Psoas muscle (tissue), 8 donors: ENCODE data around the gene KRTAP4-12. TPM values are rescaled to one million over a fixed set of nuclear protein-coding genes. Genes with fewer than 3 reads are reported as not detected.
"Not testable (repeated sequence)": the region's sequence is repeated elsewhere in the genome, so short reads cannot be mapped to it uniquely, and the experiment has no call there.

Experiments
- ATAC-seq, 4 donors: fragments of 200-7000 bp; cut with Tn5 transposase; one replicate each; pipeline ENCODE4 v1.9.1; 2020; ENCODE audit warnings: moderate library complexity in 3 of 4, mild to moderate bottlenecking in 2 of 4
- DNase-seq, 2 donors: peaks; one replicate each; pipeline ENCODE4 v3.0.0-alpha.2; 2020
- H3K27ac ChIP-seq: fragments of 200-600 bp; one replicate; pipeline ENCODE4 v1.8.0; 2022
- H3K27me3 ChIP-seq, 3 donors: fragments of 200-600 bp in 1 of 3; one replicate each; pipeline versions ENCODE4 v1.6.1 to v1.8.0; 2013 to 2022; ENCODE audit warnings: low read length in 2 of 3, mild to moderate bottlenecking in 2 of 3, moderate library complexity in 1 of 3; ENCODE audit not compliant: insufficient read depth in 3 of 3
- H3K36me3 ChIP-seq, 2 donors: fragments of 200-600 bp in 1 of 2; one replicate each; pipeline versions ENCODE4 v1.6.1 to v1.8.0; 2013 to 2022; ENCODE audit warnings: low read depth in 1 of 2, mild to moderate bottlenecking in 1 of 2, moderate library complexity in 1 of 2; ENCODE audit not compliant: insufficient read depth in 1 of 2
- H3K4me1 ChIP-seq: fragments of 200-600 bp; one replicate; pipeline ENCODE4 v1.8.0; 2022
- H3K4me3 ChIP-seq: fragments of 200-600 bp; one replicate; pipeline ENCODE4 v1.8.0; 2022; ENCODE audit warnings: mild to moderate bottlenecking
- H3K9me3 ChIP-seq: fragments of 200-600 bp; one replicate; pipeline ENCODE4 v1.8.0; 2022
- WGBS, 3 donors: extraction: QIAGEN DNeasy Blood & Tissue Kit; methylation state at CpG; one replicate each; pipeline versions ENCODE4 v1.1.6 to v1.1.7; 2013; 5-methylcytosine and 5-hydroxymethylcytosine counted together
- intact Hi-C, 2 donors: fragments of 100-400 bp; cut with DNase I; formaldehyde crosslinking; loops; one replicate each; pipeline versions ENCODE4 v1.11.0 to v1.14.2; 2022
- long read RNA-seq, 2 donors: library from polyadenylated mRNA; unstranded; transcript quantifications; one replicate each; pipeline ENCODE4 v2.0.0, GENCODE V29; 2021
- polyA plus RNA-seq, 3 donors: library from polyadenylated mRNA; stranded (reverse); fragments of 200-250 nt; gene quantifications; one replicate each; pipeline ENCODE4 v1.2.3, GENCODE V29; 2013
- total RNA-seq, 4 donors: library from RNA; stranded (reverse); fragmentation: NEBNext Ultra II Directional in 2 of 4; extraction: Animal tissue kit (Norgen Biotek cat#: 25700) in 2 of 4; gene quantifications; one replicate each; pipeline versions ENCODE4 v1.2.1 to v1.2.4, GENCODE V29; 2021 to 2023
- TF ChIP-seq, protein P1 (sequence below): fragments of 200-600 bp; IDR thresholded peaks from one replicate; pipeline ENCODE4 v1.8.0; 2022; ENCODE audit warnings: antibody characterized with exemption
- donor health status: healthy with polysubstance abuse.
- donor health status: DM: no; HTN: no; CAD: no; lungs with moderate emphysema.
- donor health status: Bipolar disorder and iron deficiency.
- donor health status: healthy.
- donor health status: DM: yes; HTN: yes; CAD: no.
- donor health status: DM: no; HTN: no; CAD: no.
- donor health status: DM: no; HTN: no; CAD: no.
- donor health status: DM: yes; HTN: yes; CAD: no.

Gene KRTAP4-12
- not detected for total RNA-seq
- polyA plus RNA-seq = not detected
- long read RNA-seq, donor 1 = 0 reads
- long read RNA-seq, donor 2 = 0 reads

- H3K36me3 ChIP-seq, DNase-seq, H3K27me3 ChIP-seq, H3K4me3 ChIP-seq, H3K4me1 ChIP-seq, H3K9me3 ChIP-seq, ATAC-seq, H3K27ac ChIP-seq, intact Hi-C loops: not testable (repeated sequence)
- WGBS, 3 donors = 62 to 76% (median 71%) methylated on average over 3 of the region's 3 CpGs
These were observed at the start of gene KRTAP4-12 for GRCh38 chr17:41123991-41124371. Gene KRTAP4-12 (minus strand): TSS chr17:41124182. CDS start chr17:41124122, 60 bp downstream.

DNA sequence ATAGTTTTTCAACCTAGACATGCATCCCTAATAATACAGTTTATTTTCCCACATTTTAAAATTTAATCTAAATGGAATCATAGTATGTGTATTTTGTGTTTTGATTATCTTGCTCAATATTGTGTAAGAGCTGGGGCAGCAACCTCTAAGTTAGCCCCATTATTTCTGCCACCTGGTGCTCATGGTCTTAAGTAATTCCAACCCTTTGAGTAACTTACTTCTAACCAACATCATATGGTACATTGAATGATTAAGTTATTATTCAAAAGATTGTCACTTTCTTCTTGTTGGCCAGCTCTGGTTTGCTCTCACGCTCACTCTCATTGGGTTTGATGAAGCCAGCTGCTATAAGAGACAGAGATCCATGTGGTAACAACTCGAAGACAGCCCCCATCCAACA lies 47.9 kb upstream of the KRTAP4-12 start:
- Histone ChIP-seq H3K36me3 (no peaks in the 10 kb centered on the region), H3K27me3 (peaks cover 0 to 2% (median 2%) of the 10 kb centered on the region in 3 donors), H3K4me1 (no peaks in the 10 kb centered on the region), H3K27ac (no peak overlapping the region), H3K4me3 (no peak overlapping the region), H3K9me3 (no peaks in the 10 kb centered on the region)
- 64 to 85% (median 65%) methylated on average over 2 of the region's 2 CpGs for WGBS, 3 donors
- DNase-seq (no peak), ATAC-seq (no peak)
- intact Hi-C loops = no loop called here
- TF ChIP-seq, protein P1, sequence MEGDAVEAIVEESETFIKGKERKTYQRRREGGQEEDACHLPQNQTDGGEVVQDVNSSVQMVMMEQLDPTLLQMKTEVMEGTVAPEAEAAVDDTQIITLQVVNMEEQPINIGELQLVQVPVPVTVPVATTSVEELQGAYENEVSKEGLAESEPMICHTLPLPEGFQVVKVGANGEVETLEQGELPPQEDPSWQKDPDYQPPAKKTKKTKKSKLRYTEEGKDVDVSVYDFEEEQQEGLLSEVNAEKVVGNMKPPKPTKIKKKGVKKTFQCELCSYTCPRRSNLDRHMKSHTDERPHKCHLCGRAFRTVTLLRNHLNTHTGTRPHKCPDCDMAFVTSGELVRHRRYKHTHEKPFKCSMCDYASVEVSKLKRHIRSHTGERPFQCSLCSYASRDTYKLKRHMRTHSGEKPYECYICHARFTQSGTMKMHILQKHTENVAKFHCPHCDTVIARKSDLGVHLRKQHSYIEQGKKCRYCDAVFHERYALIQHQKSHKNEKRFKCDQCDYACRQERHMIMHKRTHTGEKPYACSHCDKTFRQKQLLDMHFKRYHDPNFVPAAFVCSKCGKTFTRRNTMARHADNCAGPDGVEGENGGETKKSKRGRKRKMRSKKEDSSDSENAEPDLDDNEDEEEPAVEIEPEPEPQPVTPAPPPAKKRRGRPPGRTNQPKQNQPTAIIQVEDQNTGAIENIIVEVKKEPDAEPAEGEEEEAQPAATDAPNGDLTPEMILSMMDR = no peak

- ATAC-seq (no peak), DNase-seq (no peak)
- Histone ChIP-seq H3K36me3 (no peaks in the 10 kb centered on the region), H3K27ac (no peak within 1 kb of the TSS), H3K4me1 (no peaks in the 10 kb centered on the region), H3K9me3 (no peaks in the 10 kb centered on the region), H3K27me3 (peaks cover 0 to 2% (median 0%) of the 10 kb centered on the region in 3 donors), H3K4me3 (no peak within 1 kb of the TSS)
- WGBS, 3 donors = 67 to 76% (median 73%) methylated on average over 1 of the region's 1 CpG
- intact Hi-C loops = no loop called here
- TF ChIP-seq, protein P1 = no peak
These were observed 44.1 kb upstream of the KRTAP4-12 start, which contains the start of gene KRTAP4-3 for GRCh38 chr17:41168121-41168520. Gene KRTAP4-3 (minus strand): TSS chr17:41168221. CDS start chr17:41168172, 49 bp downstream.

DNA sequence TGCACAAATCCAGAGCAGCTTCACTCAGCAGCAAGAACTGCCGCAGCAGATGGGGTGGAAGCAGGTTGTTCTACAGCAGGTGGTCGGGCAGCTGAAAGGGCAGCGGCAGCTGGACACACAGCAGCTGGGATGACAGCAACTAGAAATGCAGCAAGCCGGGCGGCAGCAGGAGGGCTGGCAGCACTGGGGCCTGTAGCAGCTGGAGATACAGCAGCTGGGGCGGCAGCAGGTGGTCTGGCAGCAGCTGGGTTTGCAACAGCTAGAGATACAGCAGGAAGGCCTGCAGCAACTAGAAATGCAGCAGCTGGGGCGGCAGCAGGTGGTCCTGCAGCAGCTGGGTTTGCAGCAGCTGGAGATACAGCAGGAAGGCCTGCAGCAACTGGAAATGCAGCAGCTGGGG lies 43.6 kb upstream of the KRTAP4-12 start:
- DNase-seq (no peak), ATAC-seq (no peak)
- Histone ChIP-seq H3K4me3 (no peak overlapping the region), H3K27ac (no peak overlapping the region), H3K27me3 (peaks cover 0 to 2% (median 0%) of the 10 kb centered on the region in 3 donors), H3K4me1 (no peaks in the 10 kb centered on the region), H3K36me3 (no peaks in the 10 kb centered on the region), H3K9me3 (no peaks in the 10 kb centered on the region)
- 73 to 82% (median 74%) methylated on average over 6 to 7 of the region's 7 CpGs for WGBS, 3 donors
- intact Hi-C loops = no loop called here
- TF ChIP-seq, protein P1 = no peak

- H3K9me3 ChIP-seq = no peaks in the 10 kb centered on the region
- H3K4me3 ChIP-seq = no peak overlapping the region
- no peaks in the 10 kb centered on the region for H3K36me3 ChIP-seq
- TF ChIP-seq, protein P1 = no peak
- intact Hi-C loops = no loop called here
- no peak for ATAC-seq
- DNase-seq = no peak
- no peaks in the 10 kb centered on the region for H3K4me1 ChIP-seq
- H3K27ac ChIP-seq = no peak overlapping the region
- H3K27me3 ChIP-seq = no peaks in the 10 kb centered on the region
- WGBS, 3 donors = 68 to 70% (median 69%) methylated on average over 7 of the region's 7 CpGs
These were observed 39.8 kb upstream of the KRTAP4-12 start for GRCh38 chr17:41163828-41164227.
